Loucy (cell line): ENCODE data around the gene PRB2.
"Not testable (repeated sequence)": the region's sequence is repeated elsewhere in the genome, so short reads cannot be mapped to it uniquely, and the experiment has no call there.

Experiments
- EZH2phosphoT487 ChIP-seq: fragments of 200-600 bp; IDR thresholded peaks from 2 replicates; pipeline ENCODE4 v1.6.1; 2018; ENCODE audit warnings: antibody characterized with exemption, mild to moderate bottlenecking, moderate library complexity, borderline replicate concordance
- TF ChIP-seq, protein P1 (sequence below): fragments of 200-600 bp; sonication (generic); conservative IDR thresholded peaks from 2 replicates; pipeline ENCODE4 v1.5.1; 2014; ENCODE audit warnings: mild to moderate bottlenecking, antibody characterized with exemption, low read length

DNA sequence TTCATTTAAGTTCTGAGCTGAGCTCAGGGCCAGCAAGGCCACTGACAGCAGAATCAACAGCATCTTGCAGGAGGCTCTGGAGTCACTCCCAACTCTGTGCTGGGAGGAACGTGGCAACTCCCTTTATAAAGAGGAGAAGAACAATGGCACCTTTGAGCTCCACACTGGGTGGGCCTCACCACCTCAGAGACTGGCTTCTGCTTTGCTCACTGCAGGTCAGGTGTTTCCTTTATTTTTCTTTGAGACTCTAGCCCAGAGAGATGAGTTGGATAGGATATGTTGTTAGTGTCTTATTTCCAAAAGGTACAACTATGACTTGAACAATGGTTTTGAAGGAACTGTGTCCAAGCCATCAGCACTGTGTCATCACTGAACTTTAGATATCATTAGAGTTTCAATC is at the start of gene PRB2:
- TF ChIP-seq, protein P1, sequence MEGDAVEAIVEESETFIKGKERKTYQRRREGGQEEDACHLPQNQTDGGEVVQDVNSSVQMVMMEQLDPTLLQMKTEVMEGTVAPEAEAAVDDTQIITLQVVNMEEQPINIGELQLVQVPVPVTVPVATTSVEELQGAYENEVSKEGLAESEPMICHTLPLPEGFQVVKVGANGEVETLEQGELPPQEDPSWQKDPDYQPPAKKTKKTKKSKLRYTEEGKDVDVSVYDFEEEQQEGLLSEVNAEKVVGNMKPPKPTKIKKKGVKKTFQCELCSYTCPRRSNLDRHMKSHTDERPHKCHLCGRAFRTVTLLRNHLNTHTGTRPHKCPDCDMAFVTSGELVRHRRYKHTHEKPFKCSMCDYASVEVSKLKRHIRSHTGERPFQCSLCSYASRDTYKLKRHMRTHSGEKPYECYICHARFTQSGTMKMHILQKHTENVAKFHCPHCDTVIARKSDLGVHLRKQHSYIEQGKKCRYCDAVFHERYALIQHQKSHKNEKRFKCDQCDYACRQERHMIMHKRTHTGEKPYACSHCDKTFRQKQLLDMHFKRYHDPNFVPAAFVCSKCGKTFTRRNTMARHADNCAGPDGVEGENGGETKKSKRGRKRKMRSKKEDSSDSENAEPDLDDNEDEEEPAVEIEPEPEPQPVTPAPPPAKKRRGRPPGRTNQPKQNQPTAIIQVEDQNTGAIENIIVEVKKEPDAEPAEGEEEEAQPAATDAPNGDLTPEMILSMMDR: not testable (repeated sequence)
- TF ChIP-seq EZH2phosphoT487: not testable (repeated sequence)
